WTC11 (cell line): Measurements from ENCODE around the gene EZR. TPM values are rescaled to one million over a fixed set of nuclear protein-coding genes. Genes with fewer than 3 reads are reported as not detected.

Source experiments
- ATAC-seq: fragments of 200-7000 bp; cut with Tn5 transposase; 2 replicates; pipeline ENCODE4 v1.10.0; 2021; ENCODE audit warnings: mild to moderate bottlenecking, moderate library complexity
- CTCF ChIA-PET: fragments of 300-600 bp; sonication (Branson Sonifier 250); formaldehyde crosslinking; loops from one replicate; lab custom pipeline; 2021; ENCODE audit warnings: antibody characterized with exemption; lab: Charles Lee
- POLR2A ChIA-PET: fragments of 350-600 bp; sonication (Branson Sonifier 250); formaldehyde crosslinking; loops from one replicate; lab custom pipeline; 2021; ENCODE audit warnings: antibody characterized with exemption; lab: Charles Lee
- DNase-seq: peaks from one replicate; pipeline ENCODE4 v3.0.0; 2021; ENCODE audit warnings: low spot score
- H3K27ac Mint-ChIP-seq: 2 replicates; pipeline ENCODE4 v1.8.0; 2021; ENCODE audit warnings: mixed read lengths
- H3K27me3 Mint-ChIP-seq: 2 replicates; pipeline ENCODE4 v1.8.0; 2021; ENCODE audit warnings: low read depth, mild to moderate bottlenecking, moderate library complexity, mixed read lengths
- H3K36me3 Mint-ChIP-seq: 2 replicates; pipeline ENCODE4 v1.8.0; 2021; ENCODE audit warnings: mixed read lengths
- H3K4me1 Mint-ChIP-seq: 2 replicates; pipeline ENCODE4 v1.8.0; 2022; ENCODE audit warnings: mixed read lengths
- H3K4me3 Mint-ChIP-seq: 2 replicates; pipeline ENCODE4 v1.8.0; 2021; ENCODE audit warnings: mild to moderate bottlenecking, moderate library complexity, mixed read lengths
- H3K9me3 Mint-ChIP-seq: 2 replicates; pipeline ENCODE4 v1.8.0; 2021; ENCODE audit warnings: mixed read lengths
- CBFB ChIP-seq: sonication (generic); formaldehyde crosslinking; IDR thresholded peaks from 2 replicates; pipeline ENCODE4 v1.8.1; 2022; ENCODE audit warnings: mild to moderate bottlenecking, low read depth, missing genetic modification reagents
- ETV6 ChIP-seq: sonication (generic); formaldehyde crosslinking; IDR thresholded peaks from 2 replicates; pipeline ENCODE4 v1.8.1; 2022; ENCODE audit warnings: mild to moderate bottlenecking, missing genetic modification reagents
- FOXJ3 ChIP-seq: sonication (generic); formaldehyde crosslinking; IDR thresholded peaks from 2 replicates; pipeline ENCODE4 v1.9.0; 2021; ENCODE audit warnings: missing genetic modification reagents, mild to moderate bottlenecking, borderline replicate concordance
- FOXK1 ChIP-seq: sonication (generic); formaldehyde crosslinking; IDR thresholded peaks from 2 replicates; pipeline ENCODE4 v1.8.0; 2022; ENCODE audit warnings: mild to moderate bottlenecking, moderate library complexity, missing genetic modification reagents
- HMGA2 ChIP-seq: fragments of 250-450 bp; sonication (Bioruptor Pico); IDR thresholded peaks from 2 replicates; pipeline ENCODE4 v1.4.0; 2021; ENCODE audit warnings: mild to moderate bottlenecking, moderate library complexity
- IRF2 ChIP-seq: sonication (generic); formaldehyde crosslinking; IDR thresholded peaks from 2 replicates; pipeline ENCODE4 v1.8.0; 2022; ENCODE audit warnings: low read depth, missing genetic modification reagents, borderline replicate concordance
- PRRX2 ChIP-seq: fragments of 250-450 bp; sonication (Bioruptor Pico); IDR thresholded peaks from 2 replicates; pipeline ENCODE4 v1.8.0; 2021; ENCODE audit warnings: mild to moderate bottlenecking
- ZMAT4 ChIP-seq: fragments of 250-450 bp; sonication (Bioruptor Pico); IDR thresholded peaks from 2 replicates; pipeline ENCODE4 v1.9.0; 2021; ENCODE audit warnings: mild to moderate bottlenecking
- ZNF219 ChIP-seq: sonication (generic); formaldehyde crosslinking; IDR thresholded peaks from 2 replicates; pipeline ENCODE4 v1.8.0; 2023; ENCODE audit warnings: missing genetic modification reagents, mild to moderate bottlenecking, borderline replicate concordance
- ZNF423 ChIP-seq: fragments of 250-450 bp; sonication (Bioruptor Pico); IDR thresholded peaks from 2 replicates; pipeline ENCODE4 v2.1.2; 2022; ENCODE audit warnings: mild to moderate bottlenecking, moderate library complexity
- total RNA-seq: library from RNA; stranded (reverse); gene quantifications from 3 replicates; pipeline ENCODE4 v1.2.3, GENCODE V29; 2021
- TF ChIP-seq, protein P1 (sequence below): sonication (generic); formaldehyde crosslinking; IDR thresholded peaks from 2 replicates; pipeline ENCODE4 v1.8.0; 2023; ENCODE audit warnings: missing genetic modification reagents, mild to moderate bottlenecking, borderline replicate concordance
- TF ChIP-seq, protein P2 (sequence below): sonication (generic); formaldehyde crosslinking; IDR thresholded peaks from 2 replicates; pipeline ENCODE4 v1.8.0; 2022; ENCODE audit warnings: mild to moderate bottlenecking, missing genetic modification reagents
- TF ChIP-seq, protein P3 (sequence below): sonication (generic); formaldehyde crosslinking; IDR thresholded peaks from 2 replicates; pipeline ENCODE4 v1.8.1; 2023; ENCODE audit warnings: mild to moderate bottlenecking, missing genetic modification reagents, moderate library complexity
- TF ChIP-seq, protein P4 (sequence below): sonication (generic); formaldehyde crosslinking; IDR thresholded peaks from 2 replicates; pipeline ENCODE4 v1.8.1; 2023; ENCODE audit warnings: mild to moderate bottlenecking, missing genetic modification reagents

EZR gene
- total RNA-seq, 1 experiment from 2014 or later: 215 TPM

- TF ChIP-seq, protein P1, sequence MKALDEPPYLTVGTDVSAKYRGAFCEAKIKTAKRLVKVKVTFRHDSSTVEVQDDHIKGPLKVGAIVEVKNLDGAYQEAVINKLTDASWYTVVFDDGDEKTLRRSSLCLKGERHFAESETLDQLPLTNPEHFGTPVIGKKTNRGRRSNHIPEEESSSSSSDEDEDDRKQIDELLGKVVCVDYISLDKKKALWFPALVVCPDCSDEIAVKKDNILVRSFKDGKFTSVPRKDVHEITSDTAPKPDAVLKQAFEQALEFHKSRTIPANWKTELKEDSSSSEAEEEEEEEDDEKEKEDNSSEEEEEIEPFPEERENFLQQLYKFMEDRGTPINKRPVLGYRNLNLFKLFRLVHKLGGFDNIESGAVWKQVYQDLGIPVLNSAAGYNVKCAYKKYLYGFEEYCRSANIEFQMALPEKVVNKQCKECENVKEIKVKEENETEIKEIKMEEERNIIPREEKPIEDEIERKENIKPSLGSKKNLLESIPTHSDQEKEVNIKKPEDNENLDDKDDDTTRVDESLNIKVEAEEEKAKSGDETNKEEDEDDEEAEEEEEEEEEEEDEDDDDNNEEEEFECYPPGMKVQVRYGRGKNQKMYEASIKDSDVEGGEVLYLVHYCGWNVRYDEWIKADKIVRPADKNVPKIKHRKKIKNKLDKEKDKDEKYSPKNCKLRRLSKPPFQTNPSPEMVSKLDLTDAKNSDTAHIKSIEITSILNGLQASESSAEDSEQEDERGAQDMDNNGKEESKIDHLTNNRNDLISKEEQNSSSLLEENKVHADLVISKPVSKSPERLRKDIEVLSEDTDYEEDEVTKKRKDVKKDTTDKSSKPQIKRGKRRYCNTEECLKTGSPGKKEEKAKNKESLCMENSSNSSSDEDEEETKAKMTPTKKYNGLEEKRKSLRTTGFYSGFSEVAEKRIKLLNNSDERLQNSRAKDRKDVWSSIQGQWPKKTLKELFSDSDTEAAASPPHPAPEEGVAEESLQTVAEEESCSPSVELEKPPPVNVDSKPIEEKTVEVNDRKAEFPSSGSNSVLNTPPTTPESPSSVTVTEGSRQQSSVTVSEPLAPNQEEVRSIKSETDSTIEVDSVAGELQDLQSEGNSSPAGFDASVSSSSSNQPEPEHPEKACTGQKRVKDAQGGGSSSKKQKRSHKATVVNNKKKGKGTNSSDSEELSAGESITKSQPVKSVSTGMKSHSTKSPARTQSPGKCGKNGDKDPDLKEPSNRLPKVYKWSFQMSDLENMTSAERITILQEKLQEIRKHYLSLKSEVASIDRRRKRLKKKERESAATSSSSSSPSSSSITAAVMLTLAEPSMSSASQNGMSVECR (CRISPR knock-in tag): no peak
- TF ChIP-seq FOXK1 (CRISPR knock-in tag) (no peak), FOXJ3 (CRISPR knock-in tag) (no peak), ZMAT4 (CRISPR knock-in tag) (no peak), ZNF423 (CRISPR knock-in tag) (no peak), PRRX2 (CRISPR knock-in tag) (no peak), ZNF219 (CRISPR knock-in tag) (no peak), IRF2 (no peak)
- TF ChIP-seq, protein P2, sequence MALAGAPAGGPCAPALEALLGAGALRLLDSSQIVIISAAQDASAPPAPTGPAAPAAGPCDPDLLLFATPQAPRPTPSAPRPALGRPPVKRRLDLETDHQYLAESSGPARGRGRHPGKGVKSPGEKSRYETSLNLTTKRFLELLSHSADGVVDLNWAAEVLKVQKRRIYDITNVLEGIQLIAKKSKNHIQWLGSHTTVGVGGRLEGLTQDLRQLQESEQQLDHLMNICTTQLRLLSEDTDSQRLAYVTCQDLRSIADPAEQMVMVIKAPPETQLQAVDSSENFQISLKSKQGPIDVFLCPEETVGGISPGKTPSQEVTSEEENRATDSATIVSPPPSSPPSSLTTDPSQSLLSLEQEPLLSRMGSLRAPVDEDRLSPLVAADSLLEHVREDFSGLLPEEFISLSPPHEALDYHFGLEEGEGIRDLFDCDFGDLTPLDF (CRISPR knock-in tag): no peak
- TF ChIP-seq, protein P3, sequence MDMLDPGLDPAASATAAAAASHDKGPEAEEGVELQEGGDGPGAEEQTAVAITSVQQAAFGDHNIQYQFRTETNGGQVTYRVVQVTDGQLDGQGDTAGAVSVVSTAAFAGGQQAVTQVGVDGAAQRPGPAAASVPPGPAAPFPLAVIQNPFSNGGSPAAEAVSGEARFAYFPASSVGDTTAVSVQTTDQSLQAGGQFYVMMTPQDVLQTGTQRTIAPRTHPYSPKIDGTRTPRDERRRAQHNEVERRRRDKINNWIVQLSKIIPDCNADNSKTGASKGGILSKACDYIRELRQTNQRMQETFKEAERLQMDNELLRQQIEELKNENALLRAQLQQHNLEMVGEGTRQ (CRISPR knock-in tag): no peak
- TF ChIP-seq, protein P4, sequence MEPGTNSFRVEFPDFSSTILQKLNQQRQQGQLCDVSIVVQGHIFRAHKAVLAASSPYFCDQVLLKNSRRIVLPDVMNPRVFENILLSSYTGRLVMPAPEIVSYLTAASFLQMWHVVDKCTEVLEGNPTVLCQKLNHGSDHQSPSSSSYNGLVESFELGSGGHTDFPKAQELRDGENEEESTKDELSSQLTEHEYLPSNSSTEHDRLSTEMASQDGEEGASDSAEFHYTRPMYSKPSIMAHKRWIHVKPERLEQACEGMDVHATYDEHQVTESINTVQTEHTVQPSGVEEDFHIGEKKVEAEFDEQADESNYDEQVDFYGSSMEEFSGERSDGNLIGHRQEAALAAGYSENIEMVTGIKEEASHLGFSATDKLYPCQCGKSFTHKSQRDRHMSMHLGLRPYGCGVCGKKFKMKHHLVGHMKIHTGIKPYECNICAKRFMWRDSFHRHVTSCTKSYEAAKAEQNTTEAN (CRISPR knock-in tag): no peak
Measured at GRCh38 chr6:158808941-158809678, 10.1 kb downstream of the EZR start (continued).

- peaks cover 20% of the 10 kb centered on the region for H3K36me3 Mint-ChIP-seq
- H3K4me1 Mint-ChIP-seq: peaks cover 97% of the 10 kb centered on the region
- peak; percentile 13; the same call in 1 of the 2 replicates for ATAC-seq
- DNase-seq: no peak
- no peaks in the 10 kb centered on the region for H3K9me3 Mint-ChIP-seq
- TF ChIP-seq ETV6 (CRISPR knock-in tag): peak; percentile 35; the same call in 1 of the 2 replicates
- no peak for TF ChIP-seq HMGA2
- TF ChIP-seq CBFB (CRISPR knock-in tag): no peak
- no peak for TF ChIP-seq IRF2
- no peaks in the 10 kb centered on the region for H3K27me3 Mint-ChIP-seq
- H3K27ac Mint-ChIP-seq: peak overlapping the region; percentile 88
- H3K4me3 Mint-ChIP-seq: no peak overlapping the region
- ChIA-PET CTCF (interaction anchor here (0.6 to 2.4 kb wide), 4 partner anchors 9 to 670 kb away, joined by 3 to 12 read pairs (median 4); no protein-coding TSS in a partner anchor), POLR2A (no interaction called here)
Measured at GRCh38 chr6:158808442-158808833, 10.7 kb downstream of the EZR start.
